Osteoblast (primary cell): ENCODE results near the gene GTF2IRD1. TPM values are rescaled to one million over a fixed set of nuclear protein-coding genes. Genes with fewer than 3 reads are reported as not detected.

Experiments
- DNase-seq: peaks from one replicate; pipeline ENCODE4 v3.0.0; 2011; ENCODE audit warnings: low spot score, mixed read lengths; ENCODE audit not compliant: insufficient read length; ENCODE audit errors: missing footprints
- H2AFZ ChIP-seq: 2 replicates; pipeline ENCODE4 v1.6.0; 2011; ENCODE audit warnings: mild to moderate bottlenecking, low read length
- H3K27ac ChIP-seq: 2 replicates; pipeline ENCODE4 v1.5.1; 2011; ENCODE audit warnings: mild to moderate bottlenecking, low read depth, low read length, moderate library complexity
- H3K27me3 ChIP-seq: 2 replicates; pipeline ENCODE4 v1.6.0; 2012; ENCODE audit warnings: mild to moderate bottlenecking, control low read depth, inconsistent platforms, low read length, moderate library complexity; ENCODE audit not compliant: insufficient read depth
- H3K36me3 ChIP-seq: 2 replicates; pipeline ENCODE4 v1.5.1; 2011; ENCODE audit warnings: mild to moderate bottlenecking, low read length, control low read depth, moderate library complexity; ENCODE audit not compliant: insufficient read depth
- H3K4me1 ChIP-seq: 2 replicates; pipeline ENCODE4 v1.5.1; 2011; ENCODE audit warnings: mild to moderate bottlenecking, low read length, control low read depth, moderate library complexity; ENCODE audit not compliant: insufficient read depth
- H3K4me2 ChIP-seq: 2 replicates; pipeline ENCODE4 v1.6.0; 2011; ENCODE audit warnings: mild to moderate bottlenecking, low read length; ENCODE audit not compliant: insufficient read depth
- H3K4me3 ChIP-seq: fragments of 200-600 bp; sonication (generic); 3 replicates; pipeline ENCODE4 v1.5.1; 2012; ENCODE audit warnings: mild to moderate bottlenecking, low read length, inconsistent platforms; ENCODE audit not compliant: insufficient read depth
- H3K79me2 ChIP-seq: 2 replicates; pipeline ENCODE4 v1.6.0; 2012; ENCODE audit warnings: mild to moderate bottlenecking, low read length, control low read depth, inconsistent platforms; ENCODE audit not compliant: insufficient read depth
- H3K9me3 ChIP-seq: 2 replicates; pipeline ENCODE4 v1.5.1; 2011; ENCODE audit warnings: low read depth, low read length, control low read depth
- H4K20me1 ChIP-seq: 2 replicates; pipeline ENCODE4 v1.6.0; 2012; ENCODE audit warnings: mild to moderate bottlenecking, low read length, control low read depth; ENCODE audit not compliant: insufficient read depth
- CTCF ChIP-seq: IDR thresholded peaks from 2 replicates; pipeline ENCODE4 v1.5.1; 2011; ENCODE audit warnings: mild to moderate bottlenecking, low read depth, low read length, moderate library complexity; ENCODE audit errors: extremely low read depth
- total RNA-seq: library from RNA; depleted of rRNA; stranded (reverse); fragments of >200 nt; gene quantifications from 2 replicates; pipeline ENCODE4 v1.2.3, GENCODE V29; 2012

The GTF2IRD1 gene
- total RNA-seq, 1 donor: 15.9 TPM

- Histone ChIP-seq H4K20me1 (no peaks in the 10 kb centered on the region), H3K79me2 (no peaks in the 10 kb centered on the region), H3K4me3 (no peak overlapping the region), H3K36me3 (peaks cover 46% of the 10 kb centered on the region), H3K9me3 (peaks cover 7% of the 10 kb centered on the region), H3K4me1 (no peaks in the 10 kb centered on the region), H2AFZ (no peak overlapping the region), H3K27me3 (no peaks in the 10 kb centered on the region), H3K4me2 (no peak overlapping the region), H3K27ac (no peak overlapping the region)
- TF ChIP-seq CTCF: no peak
- no peak for DNase-seq
Measured at GRCh38 chr7:74518041-74518440, 64.3 kb downstream of the GTF2IRD1 start.

- TF ChIP-seq CTCF: no peak
- Histone ChIP-seq H3K4me3 (no peak overlapping the region), H3K27ac (no peak overlapping the region), H3K27me3 (no peaks in the 10 kb centered on the region), H4K20me1 (no peaks in the 10 kb centered on the region), H3K4me2 (no peak overlapping the region), H3K79me2 (no peaks in the 10 kb centered on the region), H3K9me3 (peaks cover 7% of the 10 kb centered on the region), H2AFZ (no peak overlapping the region), H3K36me3 (peaks cover 44% of the 10 kb centered on the region), H3K4me1 (no peaks in the 10 kb centered on the region)
- peak; percentile 60 for DNase-seq
Measured at GRCh38 chr7:74518654-74519053, 64.9 kb downstream of the GTF2IRD1 start.

GRCh38 chr7:74519395-74519794 lies 65.7 kb downstream of the GTF2IRD1 start:
- no peak overlapping the region for H3K4me3 ChIP-seq
- no peak for DNase-seq
- no peak for TF ChIP-seq CTCF

GRCh38 chr7:74521855-74522254 lies 68.1 kb downstream of the GTF2IRD1 start:
- H3K4me3 ChIP-seq: no peak overlapping the region
- TF ChIP-seq CTCF: no peak
- no peak overlapping the region for H3K4me2 ChIP-seq

More at GRCh38 chr7:74519395-74519794, 65.7 kb downstream of the GTF2IRD1 start:
- no peaks in the 10 kb centered on the region for H3K4me1 ChIP-seq
- H3K9me3 ChIP-seq: peaks cover 7% of the 10 kb centered on the region
- H2AFZ ChIP-seq: no peak overlapping the region
- H4K20me1 ChIP-seq: no peaks in the 10 kb centered on the region
- H3K4me2 ChIP-seq: no peak overlapping the region
- H3K36me3 ChIP-seq: peaks cover 40% of the 10 kb centered on the region
- no peak overlapping the region for H3K27ac ChIP-seq
- H3K79me2 ChIP-seq: no peaks in the 10 kb centered on the region
- no peaks in the 10 kb centered on the region for H3K27me3 ChIP-seq

More at GRCh38 chr7:74521855-74522254, 68.1 kb downstream of the GTF2IRD1 start:
- no peak overlapping the region for H3K27ac ChIP-seq
- no peaks in the 10 kb centered on the region for H3K27me3 ChIP-seq
- no peaks in the 10 kb centered on the region for H3K4me1 ChIP-seq
- H3K79me2 ChIP-seq: no peaks in the 10 kb centered on the region
- H3K9me3 ChIP-seq: peaks cover 7% of the 10 kb centered on the region
- H3K36me3 ChIP-seq: peaks cover 50% of the 10 kb centered on the region
- no peaks in the 10 kb centered on the region for H4K20me1 ChIP-seq
- no peak overlapping the region for H2AFZ ChIP-seq
- DNase-seq: peak; percentile 75
